Neural cell (in vitro differentiated cells): ENCODE data around the gene PC. TPM values are rescaled to one million over a fixed set of nuclear protein-coding genes. Genes with fewer than 3 reads are reported as not detected.

Source experiments
- H2AFZ ChIP-seq: fragments of 200-600, 300-800 bp; sonication (generic), shearing (Covaris generic); 2 replicates; pipeline ENCODE4 v1.6.0; 2014; ENCODE audit warnings: low read depth, mild to moderate bottlenecking, antibody characterized with exemption, low read length, moderate library complexity
- H3F3A ChIP-seq: fragments of 200-600 bp; shearing (Covaris generic); 2 replicates; pipeline ENCODE4 v1.6.1; 2016; ENCODE audit warnings: mild to moderate bottlenecking, moderate library complexity, mixed read lengths, antibody characterized with exemption, low read length; ENCODE audit not compliant: insufficient read depth, poor library complexity, severe bottlenecking
- H3K27ac ChIP-seq: fragments of 200-600, 300-800 bp; sonication (generic), shearing (Covaris generic); 2 replicates; pipeline ENCODE4 v1.5.1; 2014; ENCODE audit warnings: mild to moderate bottlenecking, low read length, moderate library complexity
- H3K27me3 ChIP-seq: fragments of 300-800, 200-600 bp; sonication (generic), shearing (Covaris generic); 2 replicates; pipeline ENCODE4 v1.6.0; 2014; ENCODE audit warnings: mild to moderate bottlenecking, low read depth, low read length, moderate library complexity; ENCODE audit not compliant: insufficient read depth
- H3K36me3 ChIP-seq: fragments of 300-800, 200-600 bp; sonication (generic), shearing (Covaris generic); 2 replicates; pipeline ENCODE4 v1.5.1; 2014; ENCODE audit warnings: mild to moderate bottlenecking, antibody characterized with exemption, low read length, moderate library complexity; ENCODE audit not compliant: insufficient read depth
- H3K4me2 ChIP-seq: fragments of 300-800, 200-600 bp; sonication (generic), shearing (Covaris generic); 2 replicates; pipeline ENCODE4 v1.6.0; 2014; ENCODE audit warnings: mild to moderate bottlenecking, low read length
- H3K4me3 ChIP-seq: fragments of 300-800, 200-600 bp; sonication (generic), shearing (Covaris generic); 2 replicates; pipeline ENCODE4 v1.5.1; 2014; ENCODE audit warnings: mild to moderate bottlenecking, low read length, moderate library complexity
- H3K79me2 ChIP-seq: fragments of 200-600 bp; shearing (Covaris generic); replicated peaks from 2 replicates; pipeline ENCODE4 v1.6.0; 2014; ENCODE audit warnings: mild to moderate bottlenecking, low read length, moderate library complexity; ENCODE audit not compliant: insufficient read depth
- H3K9ac ChIP-seq: fragments of 300-800, 200-600 bp; sonication (generic), shearing (Covaris generic); 2 replicates; pipeline ENCODE4 v1.6.1; 2016; ENCODE audit warnings: mild to moderate bottlenecking, low read length, mixed read lengths
- H3K9me2 ChIP-seq: fragments of 200-600 bp; shearing (Covaris generic); 2 replicates; pipeline ENCODE4 v1.6.1; 2016; ENCODE audit warnings: mild to moderate bottlenecking, low read length, mixed read lengths; ENCODE audit not compliant: insufficient read depth
- H3K9me3 ChIP-seq: fragments of 200-600, 300-800 bp; sonication (generic), shearing (Covaris generic); 2 replicates; pipeline ENCODE4 v1.6.1; 2016; ENCODE audit warnings: mild to moderate bottlenecking, mixed run types, low read length, moderate library complexity, mixed read lengths
- H4K20me1 ChIP-seq: fragments of 200-600 bp; shearing (Covaris generic); 2 replicates; pipeline ENCODE4 v1.6.1; 2016; ENCODE audit warnings: mild to moderate bottlenecking, mixed run types; ENCODE audit not compliant: insufficient read depth
- CTCF ChIP-seq: fragments of 450-650 bp; IDR thresholded peaks from 2 replicates; pipeline ENCODE4 v1.5.1; 2014; ENCODE audit warnings: antibody characterized with exemption, mild to moderate bottlenecking, moderate library complexity; ENCODE audit not compliant: poor library complexity, severe bottlenecking
- EP300 ChIP-seq: fragments of 450-650 bp; conservative IDR thresholded peaks from 2 replicates; pipeline ENCODE4 v1.6.1; 2014; ENCODE audit warnings: antibody characterized with exemption, mild to moderate bottlenecking, moderate library complexity; ENCODE audit not compliant: poor library complexity, severe bottlenecking
- EZH2 ChIP-seq: fragments of 200-600, 300-800 bp; shearing (Covaris generic), sonication (generic); IDR thresholded peaks from 2 replicates; pipeline ENCODE4 v1.6.1; 2014; ENCODE audit warnings: antibody characterized with exemption, low read length, borderline replicate concordance, mild to moderate bottlenecking; ENCODE audit not compliant: insufficient read depth, poor library complexity, severe bottlenecking
- MXI1 ChIP-seq: fragments of 450-650 bp; conservative IDR thresholded peaks from 2 replicates; pipeline ENCODE4 v1.6.1; 2014; ENCODE audit warnings: antibody characterized with exemption, mild to moderate bottlenecking; ENCODE audit not compliant: poor library complexity, severe bottlenecking
- POLR2AphosphoS5 ChIP-seq: IDR thresholded peaks from 2 replicates; pipeline ENCODE4 v1.6.1; 2012
- RAD21 ChIP-seq: fragments of 450-650 bp; conservative IDR thresholded peaks from 2 replicates; pipeline ENCODE4 v1.6.1; 2014; ENCODE audit warnings: antibody characterized with exemption, mild to moderate bottlenecking, moderate library complexity
- REST ChIP-seq: IDR thresholded peaks from 2 replicates; pipeline ENCODE4 v1.6.1; 2012; ENCODE audit warnings: borderline replicate concordance
- SMC3 ChIP-seq: fragments of 450-650 bp; conservative IDR thresholded peaks from 2 replicates; pipeline ENCODE4 v1.6.1; 2014; ENCODE audit warnings: antibody characterized with exemption, mild to moderate bottlenecking, moderate library complexity; ENCODE audit not compliant: poor library complexity
- TAF1 ChIP-seq: IDR thresholded peaks from 2 replicates; pipeline ENCODE4 v1.6.1; 2012; ENCODE audit warnings: low read depth
- polyA plus RNA-seq: library from polyadenylated mRNA; depleted of rRNA; stranded (reverse); fragments of >200 nt; gene quantifications from 2 replicates; pipeline ENCODE4 v1.2.3, GENCODE V29; 2014

PC gene
- polyA plus RNA-seq, 1 donor from 2014 or later = 8.9 TPM

GRCh38 chr11:66912361-66912760 lies 45.8 kb downstream of the PC start:
- no peaks in the 10 kb centered on the region for H3K9me3 ChIP-seq
- H3F3A ChIP-seq = no peaks in the 10 kb centered on the region
- no peaks in the 10 kb centered on the region for H3K79me2 ChIP-seq
- H3K4me3 ChIP-seq = no peak overlapping the region
- H3K9me2 ChIP-seq = no peaks in the 10 kb centered on the region
- H3K4me2 ChIP-seq = no peak overlapping the region
- H2AFZ ChIP-seq = no peak overlapping the region
- H3K27ac ChIP-seq = no peak overlapping the region
- no peaks in the 10 kb centered on the region for H4K20me1 ChIP-seq
- TF ChIP-seq EP300 (no peak), REST (no peak), MXI1 (no peak), EZH2 (no peak), RAD21 (no peak), POLR2AphosphoS5 (no peak), TAF1 (no peak), SMC3 (no peak)
- no peaks in the 10 kb centered on the region for H3K27me3 ChIP-seq
- no peaks in the 10 kb centered on the region for H3K36me3 ChIP-seq
- no peak overlapping the region for H3K9ac ChIP-seq

DNA sequence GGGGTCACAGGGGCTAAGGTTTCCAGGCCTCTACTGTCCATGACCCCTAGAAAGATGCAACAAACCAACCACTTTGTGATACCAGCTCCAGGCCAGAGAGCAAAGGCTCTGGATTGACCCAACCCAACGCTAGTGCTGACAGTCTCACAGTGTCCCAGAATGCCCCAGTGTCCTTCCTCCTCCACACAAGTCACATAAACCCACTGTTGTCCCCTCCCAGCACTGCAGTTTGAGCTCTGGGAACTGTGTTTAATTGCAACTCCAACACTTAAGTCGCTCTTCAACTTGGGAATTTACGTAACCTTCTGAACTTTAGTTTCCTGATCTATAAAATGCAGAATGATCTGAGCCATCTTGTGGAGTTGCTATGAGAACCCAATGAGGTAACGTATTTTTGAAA lies 47.5 kb downstream of the PC start:
- Histone ChIP-seq H3F3A (no peaks in the 10 kb centered on the region), H2AFZ (no peak overlapping the region), H3K27ac (no peak overlapping the region), H3K79me2 (no peaks in the 10 kb centered on the region), H3K9me3 (no peaks in the 10 kb centered on the region), H3K4me3 (no peak overlapping the region), H3K4me2 (no peak overlapping the region), H3K9me2 (no peaks in the 10 kb centered on the region), H3K36me3 (no peaks in the 10 kb centered on the region), H3K9ac (no peak overlapping the region), H3K27me3 (no peaks in the 10 kb centered on the region), H4K20me1 (no peaks in the 10 kb centered on the region)
- no peak for TF ChIP-seq RAD21
- no peak for TF ChIP-seq TAF1
- TF ChIP-seq REST = no peak
- no peak for TF ChIP-seq EP300
- no peak for TF ChIP-seq EZH2
- no peak for TF ChIP-seq POLR2AphosphoS5
- no peak for TF ChIP-seq SMC3
- TF ChIP-seq MXI1 = no peak
- TF ChIP-seq CTCF = no peak
